Ovary (tissue), 3 donors: ENCODE measurements around the gene CEP89.

Source experiments
- CTCF ChIP-seq, 3 donors: fragments of 450-650 bp in 2 of 3; fragments of 200-600 bp in 1 of 3; IDR thresholded peaks; one replicate each; pipeline versions ENCODE4 v1.5.1 to v1.8.0; 2016 to 2022; ENCODE audit warnings: antibody characterized with exemption in 3 of 3, mild to moderate bottlenecking in 1 of 3
- EP300 ChIP-seq: sonication (generic); formaldehyde crosslinking; IDR thresholded peaks from one replicate; pipeline ENCODE4 v1.6.1; 2017; ENCODE audit warnings: antibody characterized with exemption
- POLR2A ChIP-seq: fragments of 450-650 bp; IDR thresholded peaks from one replicate; pipeline ENCODE4 v1.6.1; 2017; ENCODE audit warnings: antibody characterized with exemption, mild to moderate bottlenecking, moderate library complexity
- donor health status: DM: no; HTN: no; CAD: no.

GRCh38 chr19:32862173-32862572, 109.6 kb downstream of the CEP89 start:
- TF ChIP-seq CTCF (IDR thresholded peaks at IDR 0.05) = no peak
- no peak for TF ChIP-seq POLR2A
- no peak for TF ChIP-seq EP300
